Glomerular visceral epithelial cell (primary cell): ENCODE results near the gene ARMC5.

ENCODE experiments used
- DNase-seq: peaks from one replicate; pipeline ENCODE4 v3.0.0-alpha.2; 2016; ENCODE audit errors: extremely low spot score

ARMC5 gene

DNA sequence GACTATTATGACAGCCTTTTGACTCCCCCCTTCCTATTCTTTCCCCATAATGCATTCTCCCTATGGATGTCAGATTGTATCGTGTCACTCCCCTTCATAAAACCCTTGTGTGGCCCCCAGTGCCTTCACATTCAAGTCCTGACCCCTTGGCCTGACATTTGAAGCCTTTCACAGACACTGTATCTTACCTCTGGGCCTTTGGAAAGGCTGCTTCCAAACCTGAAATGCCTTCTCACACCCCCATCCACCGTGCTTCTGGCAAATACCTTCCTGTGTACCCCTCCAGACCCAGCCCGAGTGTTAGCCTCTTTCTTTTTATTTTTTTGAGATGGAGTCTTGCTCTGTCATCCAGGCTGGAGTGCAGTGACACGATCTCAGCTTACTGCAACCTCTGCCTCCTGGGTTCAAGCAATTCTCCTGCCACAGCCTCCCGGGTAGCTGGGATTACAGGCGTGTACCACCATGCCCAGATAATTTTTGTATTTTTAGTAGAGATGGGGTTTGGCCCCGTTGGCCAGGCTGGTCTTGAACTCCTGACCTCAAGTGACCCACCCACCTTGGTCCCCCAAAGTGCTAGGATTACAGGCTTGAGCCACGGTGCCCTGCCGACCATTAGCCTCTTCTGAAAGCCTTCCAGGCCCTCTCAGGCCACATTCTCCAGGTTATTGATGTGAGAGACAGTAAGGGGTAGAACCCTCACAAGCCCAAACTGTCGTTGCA lies 2.1 kb downstream of the ARMC5 start:
- no peak for DNase-seq

DNA sequence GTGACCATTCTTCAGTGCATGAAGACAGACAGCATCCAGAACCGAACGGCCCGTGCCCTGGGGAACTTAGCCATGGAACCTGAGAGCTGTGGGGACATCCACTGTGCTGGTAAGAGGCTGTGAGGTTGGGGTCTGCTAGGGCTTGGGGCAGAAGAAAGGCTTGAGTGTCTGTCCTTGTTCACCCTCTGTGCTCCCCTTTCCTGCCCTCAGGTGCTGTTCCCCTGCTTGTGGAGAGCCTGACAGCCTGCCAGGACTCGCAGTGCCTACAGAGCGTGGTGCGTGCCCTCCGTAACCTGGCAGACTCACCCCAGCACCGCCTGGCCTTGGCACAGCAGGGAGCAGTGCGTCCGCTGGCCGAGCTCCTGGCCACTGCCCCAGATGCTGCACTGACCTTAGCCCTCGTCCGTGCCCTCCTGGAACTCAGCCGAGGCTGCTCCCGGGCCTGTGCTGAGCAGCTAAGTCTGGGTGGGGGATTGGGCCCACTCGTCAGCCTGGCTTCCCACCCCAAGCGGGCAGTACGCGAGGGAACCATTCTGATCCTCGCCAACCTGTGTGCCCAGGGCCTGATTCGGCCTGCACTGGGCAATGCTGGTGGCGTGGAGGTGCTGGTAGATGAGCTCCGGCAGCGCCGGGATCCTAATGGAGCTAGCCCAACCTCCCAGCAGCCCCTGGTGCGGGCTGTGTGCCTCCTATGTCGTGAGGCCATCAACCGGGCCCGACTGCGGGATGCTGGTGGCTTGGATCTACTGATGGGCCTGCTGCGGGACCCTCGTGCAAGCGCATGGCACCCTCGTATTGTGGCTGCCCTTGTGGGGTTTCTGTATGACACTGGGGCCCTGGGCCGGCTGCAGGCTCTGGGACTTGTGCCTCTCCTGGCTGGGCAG lies 2.9 kb downstream of the ARMC5 start:
- no peak for DNase-seq

DNA sequence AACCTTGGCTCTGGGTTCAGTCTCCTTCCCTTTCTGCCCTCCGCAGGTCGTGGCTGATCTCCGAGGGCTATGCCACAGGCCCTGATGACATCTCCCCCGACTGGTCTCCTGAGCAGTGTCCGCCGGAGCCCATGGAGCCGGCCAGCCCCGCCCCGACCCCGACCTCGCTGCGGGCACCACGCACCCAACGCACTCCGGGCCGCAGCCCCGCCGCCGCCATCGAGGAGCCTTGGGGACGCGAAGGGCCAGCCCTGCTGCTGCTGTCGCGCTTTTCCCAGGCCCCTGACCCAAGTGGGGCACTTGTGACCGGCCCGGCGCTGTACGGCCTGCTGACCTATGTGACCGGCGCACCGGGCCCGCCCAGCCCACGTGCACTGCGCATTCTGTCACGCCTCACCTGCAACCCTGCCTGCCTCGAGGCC lies 5.1 kb downstream of the ARMC5 start:
- no peak for DNase-seq

DNA sequence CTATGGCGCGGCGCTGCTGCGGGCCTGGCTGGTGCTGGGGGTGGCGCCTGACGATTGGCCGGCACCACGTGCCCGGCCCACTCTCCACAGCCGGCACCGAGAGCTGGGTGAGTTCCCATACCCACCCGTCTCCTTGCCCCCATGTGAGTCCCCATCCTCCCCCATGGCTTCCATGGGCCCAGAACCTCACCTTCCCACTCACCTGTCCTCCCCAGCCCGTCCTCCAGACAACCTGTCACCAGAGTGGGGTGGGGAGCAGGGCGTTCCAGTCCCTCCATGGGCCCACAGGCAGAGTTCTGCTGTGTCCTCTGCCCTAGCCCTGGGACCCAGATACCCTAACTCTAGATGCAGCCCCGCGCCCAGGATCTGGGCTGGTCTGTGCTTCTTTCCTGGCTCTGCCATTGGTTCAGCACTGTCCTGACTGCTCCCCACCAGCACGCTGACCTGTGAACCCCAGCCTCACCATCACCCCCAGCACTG lies 5.5 kb downstream of the ARMC5 start:
- DNase-seq, result no peak

DNA sequence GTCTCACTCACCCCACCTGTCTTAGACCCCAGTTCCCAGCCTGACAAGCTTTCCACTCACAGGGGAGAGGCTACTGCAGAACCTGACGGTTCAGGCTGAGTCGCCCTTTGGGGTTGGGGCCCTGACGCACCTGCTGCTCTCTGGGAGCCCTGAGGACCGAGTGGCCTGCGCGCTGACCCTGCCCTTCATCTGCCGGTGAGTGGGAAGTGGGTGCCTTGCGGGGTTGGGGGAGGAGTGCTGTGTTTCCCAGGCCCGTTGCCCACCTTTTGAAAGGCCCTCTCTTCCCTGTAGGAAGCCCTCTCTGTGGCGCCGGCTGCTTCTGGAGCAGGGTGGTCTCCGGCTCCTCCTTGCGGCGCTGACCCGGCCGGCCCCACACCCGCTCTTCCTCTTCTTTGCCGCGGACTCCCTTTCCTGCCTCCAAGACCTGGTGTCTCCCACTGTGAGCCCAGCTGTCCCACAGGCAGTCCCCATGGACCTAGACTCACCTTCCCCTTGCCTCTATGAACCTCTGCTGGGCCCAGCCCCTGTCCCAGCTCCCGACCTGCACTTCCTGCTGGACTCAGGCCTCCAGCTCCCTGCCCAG lies 6.6 kb downstream of the ARMC5 start:
- no peak for DNase-seq

DNA sequence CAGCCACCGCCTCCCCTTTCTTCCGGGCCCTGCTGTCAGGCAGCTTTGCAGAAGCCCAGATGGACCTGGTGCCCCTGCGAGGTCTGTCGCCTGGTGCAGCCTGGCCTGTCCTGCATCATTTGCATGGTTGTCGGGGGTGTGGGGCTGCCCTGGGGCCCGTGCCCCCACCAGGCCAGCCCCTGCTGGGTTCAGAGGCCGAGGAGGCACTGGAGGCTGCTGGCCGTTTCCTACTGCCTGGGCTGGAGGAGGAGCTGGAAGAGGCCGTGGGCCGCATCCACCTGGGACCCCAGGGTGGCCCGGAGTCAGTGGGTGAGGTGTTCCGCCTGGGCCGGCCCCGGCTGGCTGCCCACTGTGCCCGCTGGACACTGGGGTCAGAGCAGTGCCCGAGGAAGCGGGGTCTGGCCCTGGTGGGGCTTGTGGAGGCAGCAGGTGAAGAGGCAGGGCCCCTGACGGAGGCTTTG lies 7.1 kb downstream of the ARMC5 start:
- DNase-seq, result no peak

DNA sequence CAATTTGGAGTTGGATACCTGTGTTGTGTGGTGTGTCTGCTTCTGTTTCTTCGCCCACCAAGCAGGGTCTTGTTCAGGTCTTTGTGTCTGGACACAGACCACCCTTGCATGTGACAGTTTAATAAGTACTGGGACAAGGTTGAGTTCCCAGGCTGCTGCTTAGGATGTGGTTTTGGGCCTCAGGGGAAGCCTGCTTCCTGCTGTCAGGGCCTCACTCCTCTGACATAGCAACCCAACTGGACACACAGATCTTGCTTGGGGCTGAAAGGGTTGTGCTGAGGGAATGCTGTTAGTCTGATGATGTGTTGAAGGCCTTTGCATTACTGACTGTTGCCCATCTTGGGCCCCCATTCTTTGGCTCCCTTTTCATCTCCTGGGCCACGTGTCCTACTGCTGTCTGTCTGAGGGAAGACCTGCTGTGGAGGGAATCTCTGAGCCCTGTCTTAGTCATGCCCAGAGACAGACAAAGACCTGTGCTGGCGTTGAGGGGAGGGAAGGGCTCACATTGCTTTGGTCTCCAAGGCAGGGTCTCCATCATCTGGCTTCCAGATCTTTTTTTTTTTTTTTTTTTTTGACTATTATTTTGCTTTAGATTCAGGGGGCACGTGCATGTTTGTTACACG lies 8.0 kb downstream of the ARMC5 start:
- no peak for DNase-seq

DNA sequence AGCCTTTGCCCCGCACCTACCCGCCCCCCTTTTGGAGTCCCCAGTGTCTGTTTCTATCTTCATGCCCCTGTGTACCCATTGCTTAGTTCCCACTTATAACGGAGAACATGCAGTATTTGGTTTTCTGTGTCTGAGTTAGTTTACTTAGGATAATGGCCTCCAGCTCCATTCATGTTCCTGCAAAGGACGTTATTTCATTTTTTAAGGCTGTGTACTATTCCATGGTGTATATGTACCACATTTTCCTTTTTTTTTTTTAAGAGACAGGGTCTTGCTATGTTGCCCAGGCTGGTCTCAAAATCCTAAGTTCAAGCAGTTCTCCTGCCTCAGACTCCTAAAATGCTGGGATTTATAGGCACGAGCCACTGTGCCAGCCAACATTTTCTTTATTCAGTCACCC lies 8.6 kb downstream of the ARMC5 start:
- DNase-seq, result no peak

DNA sequence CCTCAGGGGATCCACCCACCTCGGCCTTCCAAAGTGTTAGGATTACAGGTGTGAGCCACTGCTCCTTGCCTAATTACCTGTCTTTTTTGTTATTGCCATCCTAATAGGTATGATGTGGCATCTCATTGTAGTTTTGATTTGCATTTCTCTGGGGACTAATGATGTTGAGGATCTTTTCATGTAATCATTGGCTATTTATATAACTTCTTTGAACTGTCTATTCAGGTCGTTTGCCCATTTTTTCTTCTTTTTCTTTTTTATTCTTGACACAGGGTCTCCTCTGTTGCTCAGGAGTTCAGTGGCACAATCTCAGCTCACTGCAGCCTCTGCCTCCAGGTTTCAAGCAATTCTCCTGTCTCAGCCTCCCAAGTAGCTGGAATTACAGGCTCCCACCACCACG lies 11.3 kb downstream of the ARMC5 start:
- DNase-seq, result no peak

DNA sequence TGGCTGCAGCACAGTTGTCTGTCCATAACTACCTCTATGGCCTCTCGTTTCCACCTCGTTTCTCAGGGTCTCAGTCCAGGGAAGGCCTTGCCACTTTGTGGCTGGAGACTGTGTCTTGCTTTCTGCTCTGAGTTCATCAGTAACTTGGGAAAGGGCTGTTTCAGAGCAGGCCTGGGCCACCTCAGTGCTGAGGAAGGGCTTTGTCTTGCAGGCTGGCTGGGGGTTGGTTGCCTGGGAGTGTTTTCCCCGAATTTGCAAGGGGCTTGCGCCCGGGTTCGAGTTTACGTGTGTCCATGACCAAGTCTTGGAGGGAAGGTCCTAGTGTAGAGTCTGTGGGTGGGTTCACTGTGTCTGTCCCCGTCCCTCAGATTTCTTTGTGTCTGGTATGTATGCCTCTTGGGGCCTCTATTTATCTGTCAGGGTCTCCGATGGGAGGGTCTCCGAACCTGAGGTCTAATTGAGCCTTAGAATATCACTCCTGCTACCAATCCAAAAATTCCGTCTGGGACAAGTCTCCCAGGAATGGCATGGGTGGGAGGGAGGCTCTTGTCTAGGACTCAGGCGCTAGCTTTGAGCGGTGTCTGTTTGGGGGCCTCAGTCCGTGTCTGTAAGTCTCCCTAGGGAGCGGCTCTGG lies 12.1 kb downstream of the ARMC5 start:
- DNase-seq, result no peak

DNA sequence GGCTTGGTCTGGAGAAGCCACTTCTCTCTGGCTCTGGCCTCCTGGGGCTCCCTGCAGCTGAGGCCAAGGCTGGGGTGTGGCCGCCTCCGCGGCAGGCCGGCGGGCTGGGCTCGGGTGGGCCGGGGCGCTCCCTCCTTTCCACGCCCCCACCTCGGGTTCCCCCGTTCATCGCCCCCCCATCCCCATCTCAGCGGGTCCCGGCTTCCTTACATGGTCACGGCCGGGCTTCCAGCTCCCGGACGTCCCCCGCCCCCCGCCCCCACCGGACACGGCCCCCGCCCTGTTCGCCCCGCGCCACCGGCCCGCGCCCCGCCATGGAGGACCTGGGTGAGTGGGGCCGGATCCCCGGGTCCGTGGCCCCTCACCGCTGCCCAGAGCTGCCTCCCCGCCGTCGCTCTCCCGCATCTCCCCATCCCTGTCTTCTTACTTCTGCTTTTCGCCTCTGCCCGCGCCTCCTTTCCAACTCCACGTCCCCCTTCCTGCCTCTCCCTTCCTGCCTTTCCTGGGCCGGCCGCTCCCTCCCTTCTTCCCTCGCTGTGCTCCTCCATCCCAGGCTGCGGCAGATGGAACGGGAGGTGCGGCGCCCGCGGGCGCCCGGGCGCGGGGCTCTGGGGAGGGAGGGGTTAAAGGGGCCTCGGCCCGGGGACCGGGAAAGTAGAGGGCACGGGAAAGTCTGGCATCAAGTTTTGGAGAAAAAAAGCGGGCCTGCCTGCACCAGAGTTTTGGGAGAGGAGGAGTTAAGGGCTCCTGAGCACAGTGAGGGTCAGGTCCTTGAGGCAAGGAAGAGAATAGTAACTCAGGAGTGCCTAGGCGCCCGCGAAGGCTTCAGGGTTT lies 12.8 kb downstream of the ARMC5 start, which contains the start of gene TGFB1I1:
Gene TGFB1I1, plus strand, starts transcription at position 278 of the 834 bp plus-strand sequence. Its CDS starts 37 bp downstream, at position 315.
- DNase-seq, result peak; percentile 85

DNA sequence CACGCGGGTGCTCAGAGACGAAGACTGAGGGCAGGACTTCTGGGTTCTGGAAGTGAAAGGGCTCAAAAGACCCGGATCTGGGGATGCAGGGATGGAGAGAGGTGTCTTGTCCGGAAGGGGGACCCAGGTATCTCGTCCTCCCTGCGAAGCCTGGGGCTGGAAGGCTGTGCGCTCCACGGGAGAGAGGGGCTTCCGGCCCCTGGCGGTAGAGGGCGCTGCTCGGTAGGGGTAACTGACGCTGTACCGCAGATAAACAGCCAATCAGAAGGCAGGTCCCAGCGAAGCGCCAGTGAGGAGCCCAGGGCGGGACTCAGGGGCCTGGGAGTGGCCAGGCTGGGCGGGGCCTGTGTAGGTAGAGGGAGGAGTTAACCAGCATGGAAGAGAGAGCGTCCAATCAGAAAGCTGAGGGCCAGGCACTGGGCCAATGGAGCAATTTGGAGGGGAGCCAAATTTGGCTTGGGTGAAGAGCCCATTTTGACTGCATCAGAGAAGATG lies 13.5 kb downstream of the ARMC5 start:
- DNase-seq, result peak; percentile 84

DNA sequence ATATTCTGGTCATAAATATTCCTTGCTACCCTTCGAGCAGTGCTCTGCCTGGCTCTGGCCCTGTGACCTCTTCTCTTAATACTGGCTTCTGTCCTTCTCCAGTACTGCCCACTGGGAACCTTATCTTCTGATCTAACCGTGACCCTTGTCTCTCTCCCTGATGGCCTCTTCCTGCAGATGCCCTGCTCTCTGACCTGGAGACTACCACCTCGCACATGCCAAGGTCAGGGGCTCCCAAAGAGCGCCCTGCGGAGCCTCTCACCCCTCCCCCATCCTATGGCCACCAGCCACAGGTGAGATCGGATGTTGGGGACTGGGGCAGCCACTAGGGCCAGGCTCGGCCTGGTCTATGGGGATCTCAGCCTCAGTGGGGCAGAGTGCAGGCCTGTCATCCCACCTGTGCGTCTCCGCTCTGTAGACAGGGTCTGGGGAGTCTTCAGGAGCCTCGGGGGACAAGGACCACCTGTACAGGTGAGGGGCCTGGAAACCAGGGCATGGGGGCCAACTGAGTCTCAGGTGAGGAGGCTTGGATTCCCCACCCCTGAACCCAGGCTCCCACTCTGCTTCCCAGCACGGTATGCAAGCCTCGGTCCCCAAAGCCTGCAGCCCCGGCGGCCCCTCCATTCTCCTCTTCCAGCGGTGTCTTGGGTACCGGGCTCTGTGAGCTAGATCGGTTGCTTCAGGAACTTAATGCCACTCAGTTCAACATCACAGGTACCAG lies 14.1 kb downstream of the ARMC5 start:
- no peak for DNase-seq

DNA sequence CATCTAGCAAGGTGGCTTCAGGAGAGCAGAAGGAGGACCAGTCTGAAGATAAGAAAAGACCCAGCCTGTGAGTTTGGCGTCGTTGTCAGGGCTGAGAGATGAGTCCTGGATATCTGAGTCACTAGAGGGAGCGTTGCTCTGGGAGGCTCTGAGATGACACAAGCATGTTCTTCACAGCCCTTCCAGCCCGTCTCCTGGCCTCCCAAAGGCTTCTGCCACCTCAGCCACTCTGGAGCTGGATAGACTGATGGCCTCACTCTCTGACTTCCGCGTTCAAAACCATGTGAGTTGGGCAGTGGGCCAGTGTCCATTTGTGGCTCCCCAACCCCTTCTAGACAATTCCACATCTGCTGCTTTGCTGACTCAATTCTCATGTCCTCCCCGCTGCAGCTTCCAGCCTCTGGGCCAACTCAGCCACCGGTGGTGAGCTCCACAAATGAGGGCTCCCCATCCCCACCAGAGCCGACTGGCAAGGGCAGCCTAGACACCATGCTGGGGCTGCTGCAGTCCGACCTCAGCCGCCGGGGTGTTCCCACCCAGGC lies 14.9 kb downstream of the ARMC5 start:
- no peak for DNase-seq

DNA sequence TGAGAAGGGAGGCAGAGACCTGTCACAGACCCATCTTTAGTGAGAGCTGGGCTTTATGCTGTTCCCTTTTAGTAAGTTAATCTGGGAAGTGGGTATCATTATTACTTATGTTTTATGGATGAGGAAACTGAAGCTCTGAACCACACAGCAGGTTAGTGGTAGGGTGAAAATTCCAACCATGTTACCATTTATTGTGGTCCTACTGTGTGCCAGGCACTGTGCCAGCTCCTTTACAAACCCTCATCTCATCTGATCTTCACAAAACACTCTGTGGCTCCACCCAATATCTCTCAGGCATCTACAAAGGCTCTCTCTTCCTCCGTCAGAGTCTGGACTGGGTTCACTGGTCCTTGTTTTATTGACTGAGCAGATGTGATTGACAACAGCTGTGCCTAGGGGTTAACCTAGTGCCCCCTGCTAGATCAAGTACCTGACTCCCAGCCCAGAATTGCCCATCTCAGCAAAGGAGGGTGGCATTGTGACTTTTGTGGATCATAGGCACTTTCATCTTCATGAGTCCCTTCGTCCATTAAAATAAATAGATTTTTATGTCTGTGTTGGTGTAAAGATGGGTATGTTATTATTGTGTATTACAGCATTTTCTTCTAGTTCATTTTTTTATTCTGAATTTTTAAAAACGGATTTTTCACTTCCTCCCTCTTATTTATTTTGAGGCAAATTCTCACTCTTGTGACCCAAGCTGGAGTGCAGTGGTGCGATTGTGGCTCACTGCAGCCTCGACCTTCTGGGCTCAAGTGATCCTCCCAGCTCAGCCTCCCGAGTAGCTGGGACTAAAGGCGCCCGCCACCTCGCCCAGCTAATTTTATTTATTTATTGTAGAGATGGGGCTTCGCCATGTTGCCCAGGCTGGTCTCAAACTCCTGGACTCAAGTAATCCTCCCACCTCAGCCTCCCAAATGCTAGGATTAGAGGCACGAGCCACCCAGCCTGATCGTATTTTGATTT lies 15.8 kb downstream of the ARMC5 start:
- DNase-seq, result no peak

DNA sequence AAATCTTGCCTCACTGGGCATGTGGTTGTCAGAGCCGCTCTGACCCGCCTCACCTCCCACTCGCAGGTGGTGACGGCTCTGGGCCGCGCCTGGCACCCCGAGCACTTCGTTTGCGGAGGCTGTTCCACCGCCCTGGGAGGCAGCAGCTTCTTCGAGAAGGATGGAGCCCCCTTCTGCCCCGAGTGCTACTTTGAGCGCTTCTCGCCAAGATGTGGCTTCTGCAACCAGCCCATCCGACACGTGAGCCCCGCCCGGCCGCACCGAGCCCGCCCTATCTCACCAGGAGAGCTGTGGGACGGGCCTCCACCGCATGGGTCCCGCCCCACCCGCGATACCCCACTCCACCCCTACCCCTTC lies 16.6 kb downstream of the ARMC5 start:
- no peak for DNase-seq

DNA sequence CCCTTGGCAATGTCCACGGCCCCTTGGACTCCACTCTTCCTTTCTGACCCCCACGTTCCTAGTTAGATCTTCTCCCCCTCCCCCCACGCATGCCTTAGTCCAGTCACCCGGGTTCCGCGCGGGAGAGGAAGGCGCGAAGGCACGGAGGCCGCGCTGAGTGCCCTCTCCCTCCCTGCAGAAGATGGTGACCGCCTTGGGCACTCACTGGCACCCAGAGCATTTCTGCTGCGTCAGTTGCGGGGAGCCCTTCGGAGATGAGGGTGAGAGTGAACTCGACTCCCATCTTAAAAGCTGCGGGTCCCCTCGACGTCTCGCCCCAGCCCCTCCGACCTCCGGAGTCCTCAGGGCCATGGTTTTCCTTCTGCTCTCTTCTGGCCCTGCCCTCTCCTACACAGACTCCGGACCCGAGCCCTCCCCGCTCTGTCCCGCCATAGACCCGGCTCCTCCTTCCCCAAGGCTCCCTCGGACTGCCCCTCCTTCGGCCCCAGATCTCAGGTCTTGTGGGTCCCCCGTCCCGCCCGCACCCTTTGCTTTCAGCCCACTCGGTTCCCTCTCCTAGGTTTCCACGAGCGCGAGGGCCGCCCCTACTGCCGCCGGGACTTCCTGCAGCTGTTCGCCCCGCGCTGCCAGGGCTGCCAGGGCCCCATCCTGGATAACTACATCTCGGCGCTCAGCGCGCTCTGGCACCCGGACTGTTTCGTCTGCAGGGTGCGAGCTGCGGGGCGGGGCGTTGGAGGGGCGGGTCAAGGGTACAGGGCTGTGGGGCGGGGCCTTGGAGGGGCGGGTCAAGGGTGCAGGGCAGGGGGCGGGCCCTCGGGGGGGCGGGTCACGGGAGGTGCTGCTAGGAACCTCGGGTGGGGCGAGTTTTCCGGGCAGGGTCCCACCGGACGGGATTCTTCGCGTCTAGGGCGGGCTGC lies 17.3 kb downstream of the ARMC5 start:
- DNase-seq, result no peak
